Measurements from ENCODE around the gene FUT7. TPM values are rescaled to one million over a fixed set of nuclear protein-coding genes. Genes with fewer than 3 reads are reported as not detected.

FUT7 gene
- total RNA-seq, 1 experiment from 2014 or later: not detected

DNA sequence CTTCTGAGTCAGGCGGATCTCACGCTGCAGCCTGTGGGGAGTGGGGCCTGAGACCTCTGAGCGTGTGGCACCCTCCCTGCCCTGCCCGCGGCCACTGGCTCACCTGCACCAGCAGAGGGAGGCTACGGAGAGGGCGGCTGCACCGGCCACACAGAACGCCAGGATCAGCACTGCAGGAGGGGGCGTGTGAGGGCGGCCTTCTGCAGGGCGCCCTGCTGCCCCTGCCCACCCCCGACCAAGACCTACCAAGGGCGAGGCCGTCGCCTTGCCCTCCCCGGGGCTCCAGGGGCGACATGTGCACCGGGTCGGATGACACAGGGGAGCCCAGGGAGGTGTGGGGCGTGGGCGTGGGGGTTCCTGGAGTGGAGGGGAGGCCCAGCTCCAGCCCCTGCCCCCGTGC, 8.7 kb upstream of the FUT7 start:
- BruUV-seq (replicated peaks): no TSS peak
- peaks cover 3 to 7% of the 10 kb centered on the region in 2 experiments; a peak in 2 of 4 replicates for H3K36me3 ChIP-seq (ENCODE audit: control insufficient read depth in 1 of 2, insufficient read depth in 2 of 2, low read length in 2 of 2)
- H3K79me2 ChIP-seq (ENCODE audit: insufficient read depth, low read length): peaks cover 24% of the 10 kb centered on the region; the same call in 1 of the 2 replicates
- no peak overlapping the region for H3K4me3 ChIP-seq (replicated peaks in 1 of 2; ENCODE audit: low read depth in 1 of 2, low read length in 2 of 2)
- no peak overlapping the region for H3K27ac ChIP-seq (ENCODE audit: low read depth, low read length)
- intact Hi-C loops (cut with micrococcal nuclease): no loop called here
- no peaks in the 10 kb centered on the region for H4K20me1 ChIP-seq (ENCODE audit: insufficient read depth)
- ATAC-seq (no peak), DNase-seq (ENCODE audit: low read depth, low spot score) (no peak)
- CTCF ChIA-PET: no interaction called here
- no peaks in the 10 kb centered on the region for H3K9me3 ChIP-seq (ENCODE audit: control insufficient read depth in 1 of 2, insufficient read depth in 1 of 2, low read depth in 1 of 2, low read length in 2 of 2)
- peaks cover 12 to 22% of the 10 kb centered on the region in 2 experiments for H3K4me1 ChIP-seq (ENCODE audit: control insufficient read depth in 1 of 2, insufficient read depth in 2 of 2, low read length in 2 of 2)
- RAD21 ChIA-PET (ENCODE audit: low non-redundant PET in 1 of 2, low total read pairs in 2 of 2, uncharacterized antibody in 2 of 2, unreplicated experiment in 2 of 2): no interaction called here
- TF ChIP-seq, protein P1, sequence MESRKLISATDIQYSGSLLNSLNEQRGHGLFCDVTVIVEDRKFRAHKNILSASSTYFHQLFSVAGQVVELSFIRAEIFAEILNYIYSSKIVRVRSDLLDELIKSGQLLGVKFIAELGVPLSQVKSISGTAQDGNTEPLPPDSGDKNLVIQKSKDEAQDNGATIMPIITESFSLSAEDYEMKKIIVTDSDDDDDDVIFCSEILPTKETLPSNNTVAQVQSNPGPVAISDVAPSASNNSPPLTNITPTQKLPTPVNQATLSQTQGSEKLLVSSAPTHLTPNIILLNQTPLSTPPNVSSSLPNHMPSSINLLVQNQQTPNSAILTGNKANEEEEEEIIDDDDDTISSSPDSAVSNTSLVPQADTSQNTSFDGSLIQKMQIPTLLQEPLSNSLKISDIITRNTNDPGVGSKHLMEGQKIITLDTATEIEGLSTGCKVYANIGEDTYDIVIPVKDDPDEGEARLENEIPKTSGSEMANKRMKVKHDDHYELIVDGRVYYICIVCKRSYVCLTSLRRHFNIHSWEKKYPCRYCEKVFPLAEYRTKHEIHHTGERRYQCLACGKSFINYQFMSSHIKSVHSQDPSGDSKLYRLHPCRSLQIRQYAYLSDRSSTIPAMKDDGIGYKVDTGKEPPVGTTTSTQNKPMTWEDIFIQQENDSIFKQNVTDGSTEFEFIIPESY (IDR thresholded peaks at IDR 0.05; ENCODE audit: extremely low read depth, insufficient replicate concordance, low read length): no peak
- TF ChIP-seq, protein P2, sequence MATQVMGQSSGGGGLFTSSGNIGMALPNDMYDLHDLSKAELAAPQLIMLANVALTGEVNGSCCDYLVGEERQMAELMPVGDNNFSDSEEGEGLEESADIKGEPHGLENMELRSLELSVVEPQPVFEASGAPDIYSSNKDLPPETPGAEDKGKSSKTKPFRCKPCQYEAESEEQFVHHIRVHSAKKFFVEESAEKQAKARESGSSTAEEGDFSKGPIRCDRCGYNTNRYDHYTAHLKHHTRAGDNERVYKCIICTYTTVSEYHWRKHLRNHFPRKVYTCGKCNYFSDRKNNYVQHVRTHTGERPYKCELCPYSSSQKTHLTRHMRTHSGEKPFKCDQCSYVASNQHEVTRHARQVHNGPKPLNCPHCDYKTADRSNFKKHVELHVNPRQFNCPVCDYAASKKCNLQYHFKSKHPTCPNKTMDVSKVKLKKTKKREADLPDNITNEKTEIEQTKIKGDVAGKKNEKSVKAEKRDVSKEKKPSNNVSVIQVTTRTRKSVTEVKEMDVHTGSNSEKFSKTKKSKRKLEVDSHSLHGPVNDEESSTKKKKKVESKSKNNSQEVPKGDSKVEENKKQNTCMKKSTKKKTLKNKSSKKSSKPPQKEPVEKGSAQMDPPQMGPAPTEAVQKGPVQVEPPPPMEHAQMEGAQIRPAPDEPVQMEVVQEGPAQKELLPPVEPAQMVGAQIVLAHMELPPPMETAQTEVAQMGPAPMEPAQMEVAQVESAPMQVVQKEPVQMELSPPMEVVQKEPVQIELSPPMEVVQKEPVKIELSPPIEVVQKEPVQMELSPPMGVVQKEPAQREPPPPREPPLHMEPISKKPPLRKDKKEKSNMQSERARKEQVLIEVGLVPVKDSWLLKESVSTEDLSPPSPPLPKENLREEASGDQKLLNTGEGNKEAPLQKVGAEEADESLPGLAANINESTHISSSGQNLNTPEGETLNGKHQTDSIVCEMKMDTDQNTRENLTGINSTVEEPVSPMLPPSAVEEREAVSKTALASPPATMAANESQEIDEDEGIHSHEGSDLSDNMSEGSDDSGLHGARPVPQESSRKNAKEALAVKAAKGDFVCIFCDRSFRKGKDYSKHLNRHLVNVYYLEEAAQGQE (IDR thresholded peaks at IDR 0.05; ENCODE audit: low read depth): no peak
- TF ChIP-seq JUND (IDR thresholded peaks at IDR 0.05) (no peak), EZH2phosphoT487 (IDR thresholded peaks at IDR 0.05; ENCODE audit: borderline replicate concordance) (no peak), YY1 (IDR thresholded peaks at IDR 0.05; ENCODE audit: extremely low read depth, insufficient replicate concordance, low read depth, low read length) (no peak), SP1 (IDR thresholded peaks at IDR 0.05; ENCODE audit: low read depth) (no peak), TCF7L2 (IDR thresholded peaks at IDR 0.05; ENCODE audit: borderline replicate concordance, extremely low read depth, insufficient read depth, insufficient read length) (no peak), RAD21 (IDR thresholded peaks at IDR 0.05; ENCODE audit: low read depth) (no peak), ZNF274 (IDR thresholded peaks at IDR 0.05; ENCODE audit: low read depth, low read length) (no peak), EGR1 (IDR thresholded peaks at IDR 0.05; ENCODE audit: low read depth) (no peak), ZFX (IDR thresholded peaks at IDR 0.05) (no peak), POLR2AphosphoS5 (IDR thresholded peaks at IDR 0.05; ENCODE audit: low read depth, low read length) (no peak), SIN3A (IDR thresholded peaks at IDR 0.05; ENCODE audit: low read depth) (no peak), POLR2A (IDR thresholded peaks at IDR 0.05; ENCODE audit: borderline replicate concordance, extremely low read depth, insufficient read depth, insufficient read length) (no peak)
- TF ChIP-seq, protein P3, sequence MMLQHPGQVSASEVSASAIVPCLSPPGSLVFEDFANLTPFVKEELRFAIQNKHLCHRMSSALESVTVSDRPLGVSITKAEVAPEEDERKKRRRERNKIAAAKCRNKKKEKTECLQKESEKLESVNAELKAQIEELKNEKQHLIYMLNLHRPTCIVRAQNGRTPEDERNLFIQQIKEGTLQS (IDR thresholded peaks at IDR 0.05): no peak
- TF ChIP-seq, protein P4, sequence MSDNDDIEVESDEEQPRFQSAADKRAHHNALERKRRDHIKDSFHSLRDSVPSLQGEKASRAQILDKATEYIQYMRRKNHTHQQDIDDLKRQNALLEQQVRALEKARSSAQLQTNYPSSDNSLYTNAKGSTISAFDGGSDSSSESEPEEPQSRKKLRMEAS (IDR thresholded peaks at IDR 0.05): no peak
- no peaks in the 10 kb centered on the region for H3K27me3 ChIP-seq (ENCODE audit: insufficient read depth, low read length)
- POLR2A ChIA-PET: no interaction called here
- H3K4me2 ChIP-seq (ENCODE audit: low read length): no peak overlapping the region
- no peak overlapping the region for H2AFZ ChIP-seq (ENCODE audit: low read depth, low read length, poor library complexity, severe bottlenecking)
- H3K9me2 ChIP-seq (ENCODE audit: insufficient read depth): no peaks in the 10 kb centered on the region
- no peak overlapping the region for H3K9ac ChIP-seq (ENCODE audit: low read length)
